ENCODE measurements around the gene ITGB6.

DNA sequence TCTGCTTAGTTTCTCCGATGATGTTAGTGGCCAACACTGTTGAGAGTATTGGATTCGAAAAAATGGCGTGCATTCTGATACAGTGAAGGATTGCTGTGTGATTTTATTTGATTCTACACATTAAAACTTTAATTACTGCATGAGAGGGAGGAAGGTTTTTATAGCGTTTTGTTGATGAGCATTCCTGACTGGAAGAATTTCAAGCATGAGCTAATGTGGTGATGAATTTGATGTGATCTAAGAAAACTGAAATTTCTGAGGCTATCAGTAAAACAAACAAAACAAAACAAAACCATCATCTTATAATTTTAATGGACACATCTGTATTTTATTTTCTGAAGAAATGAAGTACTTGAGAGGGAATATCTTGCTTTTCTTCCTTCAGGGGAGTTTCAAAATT, 59.6 kb downstream of the ITGB6 start:
- no peak for TF ChIP-seq POLR2A (IDR thresholded peaks at IDR 0.05)
- TF ChIP-seq, protein P1, sequence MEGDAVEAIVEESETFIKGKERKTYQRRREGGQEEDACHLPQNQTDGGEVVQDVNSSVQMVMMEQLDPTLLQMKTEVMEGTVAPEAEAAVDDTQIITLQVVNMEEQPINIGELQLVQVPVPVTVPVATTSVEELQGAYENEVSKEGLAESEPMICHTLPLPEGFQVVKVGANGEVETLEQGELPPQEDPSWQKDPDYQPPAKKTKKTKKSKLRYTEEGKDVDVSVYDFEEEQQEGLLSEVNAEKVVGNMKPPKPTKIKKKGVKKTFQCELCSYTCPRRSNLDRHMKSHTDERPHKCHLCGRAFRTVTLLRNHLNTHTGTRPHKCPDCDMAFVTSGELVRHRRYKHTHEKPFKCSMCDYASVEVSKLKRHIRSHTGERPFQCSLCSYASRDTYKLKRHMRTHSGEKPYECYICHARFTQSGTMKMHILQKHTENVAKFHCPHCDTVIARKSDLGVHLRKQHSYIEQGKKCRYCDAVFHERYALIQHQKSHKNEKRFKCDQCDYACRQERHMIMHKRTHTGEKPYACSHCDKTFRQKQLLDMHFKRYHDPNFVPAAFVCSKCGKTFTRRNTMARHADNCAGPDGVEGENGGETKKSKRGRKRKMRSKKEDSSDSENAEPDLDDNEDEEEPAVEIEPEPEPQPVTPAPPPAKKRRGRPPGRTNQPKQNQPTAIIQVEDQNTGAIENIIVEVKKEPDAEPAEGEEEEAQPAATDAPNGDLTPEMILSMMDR (IDR thresholded peaks at IDR 0.05 in 4 of 5, conservative IDR thresholded peaks at IDR 0.05 in 1 of 5) = no peak
